ENCODE results near the gene EYA3.

The EYA3 gene

DNA sequence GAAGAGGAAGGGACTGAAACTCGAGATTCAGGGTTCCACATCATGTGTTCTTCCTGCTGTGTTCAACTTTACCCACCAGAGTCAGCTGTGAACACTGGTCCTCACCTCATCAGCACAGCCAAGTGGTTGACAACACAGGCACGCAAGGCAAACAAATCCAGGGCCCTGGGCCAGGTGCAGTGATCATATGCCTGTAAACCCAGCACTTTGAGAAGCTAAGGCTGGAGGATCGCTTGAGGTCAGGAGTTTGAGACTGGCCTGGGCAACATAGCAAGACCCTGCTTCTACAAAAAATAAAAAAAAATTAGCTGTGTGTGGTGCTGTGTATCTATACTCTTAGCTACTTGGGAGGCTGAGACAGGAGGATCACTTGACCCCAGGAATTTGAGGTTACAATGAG lies 137.0 kb downstream of the EYA3 start:
- no peak overlapping the region for H3K4me2 ChIP-seq (ENCODE audit: insufficient read depth, low read length)
- ATAC-seq (ENCODE audit: insufficient read depth, low read depth) (no peak), DNase-seq (no peak)
- no peaks in the 10 kb centered on the region for H4K20me1 ChIP-seq (ENCODE audit: insufficient read depth, low read length)
- TF ChIP-seq, protein P1, sequence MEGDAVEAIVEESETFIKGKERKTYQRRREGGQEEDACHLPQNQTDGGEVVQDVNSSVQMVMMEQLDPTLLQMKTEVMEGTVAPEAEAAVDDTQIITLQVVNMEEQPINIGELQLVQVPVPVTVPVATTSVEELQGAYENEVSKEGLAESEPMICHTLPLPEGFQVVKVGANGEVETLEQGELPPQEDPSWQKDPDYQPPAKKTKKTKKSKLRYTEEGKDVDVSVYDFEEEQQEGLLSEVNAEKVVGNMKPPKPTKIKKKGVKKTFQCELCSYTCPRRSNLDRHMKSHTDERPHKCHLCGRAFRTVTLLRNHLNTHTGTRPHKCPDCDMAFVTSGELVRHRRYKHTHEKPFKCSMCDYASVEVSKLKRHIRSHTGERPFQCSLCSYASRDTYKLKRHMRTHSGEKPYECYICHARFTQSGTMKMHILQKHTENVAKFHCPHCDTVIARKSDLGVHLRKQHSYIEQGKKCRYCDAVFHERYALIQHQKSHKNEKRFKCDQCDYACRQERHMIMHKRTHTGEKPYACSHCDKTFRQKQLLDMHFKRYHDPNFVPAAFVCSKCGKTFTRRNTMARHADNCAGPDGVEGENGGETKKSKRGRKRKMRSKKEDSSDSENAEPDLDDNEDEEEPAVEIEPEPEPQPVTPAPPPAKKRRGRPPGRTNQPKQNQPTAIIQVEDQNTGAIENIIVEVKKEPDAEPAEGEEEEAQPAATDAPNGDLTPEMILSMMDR (IDR thresholded peaks at IDR 0.05; ENCODE audit: borderline replicate concordance, extremely low read depth, low read length, poor library complexity, severe bottlenecking): no peak
- no peak for TF ChIP-seq EZH2 (IDR thresholded peaks at IDR 0.05; ENCODE audit: borderline replicate concordance, low read depth, low read length, severe bottlenecking)
- no peaks in the 10 kb centered on the region for H3K36me3 ChIP-seq (ENCODE audit: insufficient read depth, low read length)
- no peaks in the 10 kb centered on the region for H3K27me3 ChIP-seq (ENCODE audit: insufficient read depth, low read length, poor library complexity)
- H3K4me3 ChIP-seq (ENCODE audit: low read depth in 1 of 2, low read length in 2 of 2): no peak overlapping the region
- no peaks in the 10 kb centered on the region for H3K9me3 ChIP-seq (ENCODE audit: insufficient read depth, low read length, severe bottlenecking)
- no peaks in the 10 kb centered on the region for H3K79me2 ChIP-seq (ENCODE audit: insufficient read depth, low read length)
- no peak overlapping the region for H3K27ac ChIP-seq (ENCODE audit: low read length)
- H3K4me1 ChIP-seq (ENCODE audit: insufficient read depth, low read length): no peaks in the 10 kb centered on the region
- H3K9ac ChIP-seq (ENCODE audit: low read depth, low read length): no peak overlapping the region
- no peak overlapping the region for H2AFZ ChIP-seq (ENCODE audit: low read depth, low read length)

DNA sequence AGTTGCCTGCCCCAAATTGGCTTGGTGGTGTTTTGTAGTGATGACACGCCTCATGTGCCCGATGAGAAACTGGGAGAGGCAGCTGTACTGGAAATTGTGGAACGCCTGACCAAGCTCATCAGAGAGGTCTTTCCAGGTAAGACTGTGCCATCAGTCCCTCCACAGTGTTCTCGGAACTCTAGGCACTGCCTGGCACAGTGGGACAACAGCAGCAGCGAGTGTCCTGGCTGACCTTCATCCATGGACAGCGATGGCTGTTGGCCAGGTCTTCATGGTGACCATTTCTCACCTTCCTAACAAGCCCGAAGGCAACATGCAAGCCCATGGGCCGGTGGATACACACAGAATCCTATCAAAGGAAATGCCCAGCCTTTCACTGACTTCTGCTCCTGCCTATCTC lies 139.4 kb downstream of the EYA3 start:
- TF ChIP-seq, protein P1 (IDR thresholded peaks at IDR 0.05; ENCODE audit: borderline replicate concordance, extremely low read depth, low read length, poor library complexity, severe bottlenecking): no peak
- no peak for TF ChIP-seq EZH2 (IDR thresholded peaks at IDR 0.05; ENCODE audit: borderline replicate concordance, low read depth, low read length, severe bottlenecking)
- no peaks in the 10 kb centered on the region for H3K4me1 ChIP-seq (ENCODE audit: insufficient read depth, low read length)
- H3K4me3 ChIP-seq (ENCODE audit: low read depth in 1 of 2, low read length in 2 of 2): no peak overlapping the region
- no peaks in the 10 kb centered on the region for H3K27me3 ChIP-seq (ENCODE audit: insufficient read depth, low read length, poor library complexity)
- no peak for ATAC-seq (ENCODE audit: insufficient read depth, low read depth)
- no peaks in the 10 kb centered on the region for H3K36me3 ChIP-seq (ENCODE audit: insufficient read depth, low read length)
- no peaks in the 10 kb centered on the region for H4K20me1 ChIP-seq (ENCODE audit: insufficient read depth, low read length)
- no peak overlapping the region for H3K4me2 ChIP-seq (ENCODE audit: insufficient read depth, low read length)
- H3K9ac ChIP-seq (ENCODE audit: low read depth, low read length): no peak overlapping the region
- no peaks in the 10 kb centered on the region for H3K79me2 ChIP-seq (ENCODE audit: insufficient read depth, low read length)
- no peaks in the 10 kb centered on the region for H3K9me3 ChIP-seq (ENCODE audit: insufficient read depth, low read length, severe bottlenecking)
- H2AFZ ChIP-seq (ENCODE audit: low read depth, low read length): no peak overlapping the region
- H3K27ac ChIP-seq (ENCODE audit: low read length): no peak overlapping the region
- DNase-seq: no peak

DNA sequence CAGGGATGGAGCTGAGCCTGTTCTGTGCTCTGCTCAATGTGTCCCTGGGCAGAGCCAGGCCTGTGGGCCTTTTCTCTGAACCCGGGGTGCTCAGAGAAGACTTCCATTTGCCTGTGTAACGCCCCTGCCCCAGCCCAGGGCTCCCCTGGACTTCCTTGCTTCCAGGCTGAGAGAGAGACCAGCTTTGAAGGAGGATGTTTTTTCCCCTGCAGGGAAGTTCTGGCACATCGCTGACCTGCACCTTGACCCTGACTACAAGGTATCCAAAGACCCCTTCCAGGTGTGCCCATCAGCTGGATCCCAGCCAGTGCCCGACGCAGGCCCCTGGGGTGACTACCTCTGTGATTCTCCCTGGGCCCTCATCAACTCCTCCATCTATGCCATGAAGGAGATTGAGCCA lies 143.4 kb downstream of the EYA3 start:
- DNase-seq: no peak
- H3K27ac ChIP-seq (ENCODE audit: low read length): no peak overlapping the region
- TF ChIP-seq, protein P1 (IDR thresholded peaks at IDR 0.05; ENCODE audit: borderline replicate concordance, extremely low read depth, low read length, poor library complexity, severe bottlenecking): no peak
- no peak for TF ChIP-seq EZH2 (IDR thresholded peaks at IDR 0.05; ENCODE audit: borderline replicate concordance, low read depth, low read length, severe bottlenecking)
- H3K27me3 ChIP-seq (ENCODE audit: insufficient read depth, low read length, poor library complexity): no peaks in the 10 kb centered on the region
- H2AFZ ChIP-seq (ENCODE audit: low read depth, low read length): no peak overlapping the region
- H4K20me1 ChIP-seq (ENCODE audit: insufficient read depth, low read length): no peaks in the 10 kb centered on the region
- H3K9ac ChIP-seq (ENCODE audit: low read depth, low read length): no peak overlapping the region
- no peaks in the 10 kb centered on the region for H3K36me3 ChIP-seq (ENCODE audit: insufficient read depth, low read length)
- ATAC-seq (ENCODE audit: insufficient read depth, low read depth): no peak
- H3K9me3 ChIP-seq (ENCODE audit: insufficient read depth, low read length, severe bottlenecking): no peaks in the 10 kb centered on the region
- H3K79me2 ChIP-seq (ENCODE audit: insufficient read depth, low read length): no peaks in the 10 kb centered on the region
- no peak overlapping the region for H3K4me2 ChIP-seq (ENCODE audit: insufficient read depth, low read length)
- no peak overlapping the region for H3K4me3 ChIP-seq (ENCODE audit: low read depth in 1 of 2, low read length in 2 of 2)
- no peaks in the 10 kb centered on the region for H3K4me1 ChIP-seq (ENCODE audit: insufficient read depth, low read length)

Measured in DND-41 (cell line).